ENCODE results near the gene SERPINA4. TPM values are rescaled to one million over a fixed set of nuclear protein-coding genes. Genes with fewer than 3 reads are reported as not detected.

SERPINA4 gene
- total and polyA plus RNA-seq, 2 of the 13 experiments (the other 11 are each of a cell fraction or from before 2014, with no cell fraction given), result 39.1 to 57.8 TPM

- no peak for TF ChIP-seq ZNF597 (CRISPR knock-in tag; IDR thresholded peaks at IDR 0.05)
- TF ChIP-seq ZNF329 (CRISPR knock-in tag; IDR thresholded peaks at IDR 0.05; ENCODE audit: low read depth), result no peak
Measured at GRCh38 chr14:94547151-94547680, 14.0 kb upstream of the SERPINA4 start (continued).

- ATAC-seq (no peak), FAIRE-seq (no peak), DNase-seq (ENCODE audit: low spot score) (no peak)
- Histone ChIP-seq H3K36me3 (replicated peaks in 1 of 2; ENCODE audit: control insufficient read depth in 1 of 2, insufficient read depth in 2 of 2, low read length in 2 of 2) (no peaks in the 10 kb centered on the region), H3K9me3 (ENCODE audit: low read length) (peaks cover 8% of the 10 kb centered on the region), H4K20me1 (ENCODE audit: insufficient read depth, low read length) (no peaks in the 10 kb centered on the region), H3K79me2 (ENCODE audit: insufficient read depth, low read length) (no peaks in the 10 kb centered on the region), H3K27ac (ENCODE audit: extremely low read length, insufficient read depth, low read length) (peak overlapping the region; percentile 31), H3K9ac (ENCODE audit: insufficient read depth, low read depth, low read length) (no peak overlapping the region), H2AFZ (ENCODE audit: low read length) (no peak overlapping the region), H3K4me3 (replicated peaks in 1 of 3; ENCODE audit: insufficient read depth in 1 of 3, low read depth in 2 of 3, low read length in 3 of 3) (no peak overlapping the region), H3K27me3 (ENCODE audit: control insufficient read depth in 1 of 2, insufficient read depth in 2 of 2, low read length in 2 of 2) (no peaks in the 10 kb centered on the region), H3K4me2 (ENCODE audit: low read depth, low read length) (peak overlapping the region; percentile 76), H3K4me1 (ENCODE audit: insufficient read depth, low read length) (peaks cover 88% of the 10 kb centered on the region)
- TF ChIP-seq ZNF44 (CRISPR knock-in tag; IDR thresholded peaks at IDR 0.05), result peak; percentile 36
- 0 out of 2 replicates have a peak, but pooled peaks have one; percentile 8 for TF ChIP-seq ATF7-NPFF (CRISPR knock-in tag; IDR thresholded peaks at IDR 0.05; ENCODE audit: low read depth)
- TF ChIP-seq PAF1 (CRISPR knock-in tag; IDR thresholded peaks at IDR 0.05), result no peak
- TF ChIP-seq ZNF616 (CRISPR knock-in tag; IDR thresholded peaks at IDR 0.05; ENCODE audit: low read depth), result no peak
- ChIA-PET POLR2A (interaction anchor here (0.8 to 3.0 kb wide), 14 partner anchors 7 to 70 kb away, joined by 3 to 23 read pairs (median 5); partner anchors contain the start of genes SERPINA3, SERPINA4 and SERPINA5), CTCF (ENCODE audit: low intra/inter-chr PET ratio, low total read pairs) (interaction anchor here (1.3 to 3.1 kb wide), 2 partner anchors 114 to 133 kb away, joined by 3 to 14 read pairs; no protein-coding TSS in a partner anchor)
- no TSS peak for BruUV-seq (replicated peaks)
- intact Hi-C loops (cut with micrococcal nuclease; ENCODE audit: unreplicated experiment), result loop anchor here (1.0 to 2.0 kb wide), 2 partner anchors 51 to 113 kb away; no protein-coding TSS in a partner anchor
- in situ Hi-C loops (cut with HindIII; ENCODE audit: extremely low pct_ligation_motif_present, low pct_unique_long_range_greater_than_20kb), result loop anchor here (5.0 to 10.0 kb wide), 2 partner anchors 120 to 137 kb away; no protein-coding TSS in a partner anchor
- WGBS (ENCODE audit: low lambda C conversion rate), result 68% methylated on average over 4 of the region's 4 CpGs
Measured at GRCh38 chr14:94547726-94548125, 13.5 kb upstream of the SERPINA4 start.

Measured in HepG2 (cell line).